Colonic mucosa (tissue), 4 donors: ENCODE data around the gene PGRMC1. TPM values are rescaled to one million over a fixed set of nuclear protein-coding genes. Genes with fewer than 3 reads are reported as not detected.

Experiments
- DNase-seq: peaks from one replicate; pipeline ENCODE4 v3.0.0-alpha.2; 2020
- H3K27ac ChIP-seq: fragments of 200-600 bp; one replicate; pipeline ENCODE4 v1.8.0; 2021
- H3K27me3 ChIP-seq: fragments of 200-600 bp; one replicate; pipeline ENCODE4 v1.8.0; 2021
- H3K36me3 ChIP-seq: fragments of 200-600 bp; one replicate; pipeline ENCODE4 v1.8.0; 2021
- H3K4me1 ChIP-seq: fragments of 200-600 bp; one replicate; pipeline ENCODE4 v1.8.0; 2021; ENCODE audit warnings: mild to moderate bottlenecking
- H3K4me3 ChIP-seq: fragments of 200-600 bp; one replicate; pipeline ENCODE4 v1.8.0; 2021
- H3K9ac ChIP-seq, 2 donors: one replicate each; pipeline ENCODE4 v1.7.0; 2013; ENCODE audit warnings: control low read depth in 2 of 2, low read depth in 2 of 2, low read length in 2 of 2
- H3K9me3 ChIP-seq: fragments of 200-600 bp; one replicate; pipeline ENCODE4 v1.8.0; 2021
- CTCF ChIP-seq: fragments of 200-600 bp; IDR thresholded peaks from one replicate; pipeline ENCODE4 v1.8.0; 2022; ENCODE audit warnings: antibody characterized with exemption, mild to moderate bottlenecking
- intact Hi-C: fragments of 100-400 bp; cut with DNase I; formaldehyde crosslinking; loops from one replicate; pipeline ENCODE4 v1.14.1; 2022
- total RNA-seq, 2 donors: library from RNA; stranded (reverse); fragmentation: NEBNext Ultra II Directional in 1 of 2; extraction: Animal tissue kit (Norgen Biotek cat#: 25700) in 1 of 2; gene quantifications; one replicate each; pipeline ENCODE4 v1.2.1, GENCODE V29; 2021
- donor health status: healthy.
- donor health status: DM: no; HTN: no; CAD: no.
- donor health status: DM: no; HTN: no; CAD: no.

Gene PGRMC1
- 100 to 1,000 TPM; 105 to 132 TPM for total RNA-seq

GRCh38 chrX:119235872-119236622 lies at the start of gene PGRMC1:
Gene PGRMC1, plus strand, starts transcription at chrX:119236285. Its CDS starts 79 bp downstream, at chrX:119236364.
- no peaks in the 10 kb centered on the region for H3K36me3 ChIP-seq
- H3K27ac ChIP-seq, result peak within 1 kb of the TSS; percentile 83
- no peaks in the 10 kb centered on the region for H3K27me3 ChIP-seq
- TF ChIP-seq CTCF, result no peak
- H3K9ac ChIP-seq, result peak within 1 kb of the TSS; percentile 77 to 85
- intact Hi-C loops, result no loop called here
- DNase-seq, result peak; percentile 79
- H3K9me3 ChIP-seq, result no peaks in the 10 kb centered on the region
- H3K4me3 ChIP-seq, result peak within 1 kb of the TSS; percentile 63
- H3K4me1 ChIP-seq, result no peaks in the 10 kb centered on the region

- Histone ChIP-seq H3K4me1 (no peaks in the 10 kb centered on the region), H3K27ac (no peak overlapping the region), H3K9me3 (no peaks in the 10 kb centered on the region), H3K27me3 (no peaks in the 10 kb centered on the region), H3K36me3 (no peaks in the 10 kb centered on the region), H3K4me3 (no peak overlapping the region), H3K9ac (no peak overlapping the region)
- intact Hi-C loops, result no loop called here
- no peak for DNase-seq
- TF ChIP-seq CTCF, result no peak
Observed at GRCh38 chrX:119186763-119187162, 49.3 kb upstream of the PGRMC1 start.

GRCh38 chrX:119187298-119187697 lies 48.8 kb upstream of the PGRMC1 start:
- Histone ChIP-seq H3K27ac (no peak overlapping the region), H3K4me3 (no peak overlapping the region), H3K27me3 (no peaks in the 10 kb centered on the region), H3K9me3 (no peaks in the 10 kb centered on the region), H3K4me1 (no peaks in the 10 kb centered on the region), H3K36me3 (no peaks in the 10 kb centered on the region), H3K9ac (no peak overlapping the region)
- intact Hi-C loops, result no loop called here
- no peak for DNase-seq
- no peak for TF ChIP-seq CTCF

- Histone ChIP-seq H3K27me3 (no peaks in the 10 kb centered on the region), H3K9me3 (no peaks in the 10 kb centered on the region)
Observed at GRCh38 chrX:119189115-119189514, 47.0 kb upstream of the PGRMC1 start.

GRCh38 chrX:119189595-119189994 lies 46.5 kb upstream of the PGRMC1 start:
- Histone ChIP-seq H3K4me1 (no peaks in the 10 kb centered on the region), H3K9ac (no peak overlapping the region), H3K4me3 (no peak overlapping the region), H3K27me3 (no peaks in the 10 kb centered on the region), H3K36me3 (no peaks in the 10 kb centered on the region), H3K27ac (no peak overlapping the region), H3K9me3 (no peaks in the 10 kb centered on the region)
- no peak for TF ChIP-seq CTCF
- intact Hi-C loops, result no loop called here
- DNase-seq, result no peak

More at GRCh38 chrX:119189115-119189514, 47.0 kb upstream of the PGRMC1 start:
- no peak for DNase-seq
- H3K4me3 ChIP-seq, result no peak overlapping the region
- H3K9ac ChIP-seq, result no peak overlapping the region
- H3K36me3 ChIP-seq, result no peaks in the 10 kb centered on the region
- TF ChIP-seq CTCF, result no peak
- H3K27ac ChIP-seq, result no peak overlapping the region
- no peaks in the 10 kb centered on the region for H3K4me1 ChIP-seq
- intact Hi-C loops, result no loop called here
